CD14-positive monocyte (primary cell): ENCODE data around the gene CSTF2T. TPM values are rescaled to one million over a fixed set of nuclear protein-coding genes. Genes with fewer than 3 reads are reported as not detected.

Experiments used
- DNase-seq, 3 donors: peaks; one replicate each; pipeline ENCODE4 v3.0.0-alpha.2; 2011 to 2022
- H2AFZ ChIP-seq: 2 replicates; pipeline ENCODE4 v1.6.0; 2012; ENCODE audit warnings: mild to moderate bottlenecking, low read depth, low read length, inconsistent platforms; ENCODE audit not compliant: insufficient read depth, poor library complexity, severe bottlenecking
- H3K27ac ChIP-seq, 2 donors: 1 replicate in 1 of 2; 2 replicates in 1 of 2; pipeline ENCODE4 v1.5.1; 2012 to 2013; ENCODE audit warnings: low read length in 2 of 2, control low read depth in 1 of 2, inconsistent platforms in 1 of 2, low read depth in 1 of 2, mild to moderate bottlenecking in 1 of 2
- H3K27me3 ChIP-seq, 2 donors: one replicate each; pipeline versions ENCODE4 v1.6.0 to v1.6.1; 2011 to 2013; ENCODE audit warnings: low read length in 2 of 2; ENCODE audit not compliant: control insufficient read depth in 2 of 2, insufficient read depth in 2 of 2
- H3K36me3 ChIP-seq, 2 donors: replicated peaks in 1 of 2; 1 replicate in 1 of 2; 2 replicates in 1 of 2; pipeline versions ENCODE4 v1.5.1 to v1.6.1; 2012 to 2013; ENCODE audit warnings: low read length in 2 of 2, control low read depth in 1 of 2, inconsistent platforms in 1 of 2, mild to moderate bottlenecking in 1 of 2; ENCODE audit not compliant: insufficient read depth in 2 of 2, control insufficient read depth in 1 of 2
- H3K4me1 ChIP-seq, 2 donors: 1 replicate in 1 of 2; 2 replicates in 1 of 2; pipeline versions ENCODE4 v1.5.1 to v1.6.1; 2012 to 2013; ENCODE audit warnings: low read length in 2 of 2, control low read depth in 1 of 2, inconsistent platforms in 1 of 2, mild to moderate bottlenecking in 1 of 2, moderate library complexity in 1 of 2; ENCODE audit not compliant: insufficient read depth in 2 of 2, control insufficient read depth in 1 of 2
- H3K4me2 ChIP-seq: replicated peaks from 2 replicates; pipeline ENCODE3; 2012; ENCODE audit warnings: low read length, moderate library complexity, mild to moderate bottlenecking; ENCODE audit not compliant: poor library complexity, severe bottlenecking; ENCODE audit errors: extremely low read depth
- H3K4me3 ChIP-seq, 3 experiments: fragments of 200-600 bp in 1 of 3; sonication (generic) in 1 of 3; replicated peaks in 1 of 3; 1 replicate in 2 of 3; 2 replicates in 1 of 3; pipeline ENCODE4 v1.5.1; 2011 to 2013; ENCODE audit warnings: low read length in 3 of 3, mild to moderate bottlenecking in 3 of 3, control low read depth in 2 of 3, low read depth in 2 of 3, inconsistent platforms in 1 of 3, moderate library complexity in 1 of 3
- H3K79me2 ChIP-seq: 2 replicates; pipeline ENCODE4 v1.6.0; 2012; ENCODE audit warnings: mild to moderate bottlenecking, control low read depth, inconsistent platforms, low read length, moderate library complexity; ENCODE audit not compliant: insufficient read depth
- H3K9ac ChIP-seq: 2 replicates; pipeline ENCODE4 v1.6.0; 2017; ENCODE audit warnings: low read length, mild to moderate bottlenecking; ENCODE audit not compliant: insufficient read depth, poor library complexity, severe bottlenecking
- H3K9me3 ChIP-seq, 2 donors: replicated peaks in 1 of 2; 1 replicate in 1 of 2; 2 replicates in 1 of 2; pipeline versions ENCODE4 v1.5.1 to v1.6.1; 2012 to 2013; ENCODE audit warnings: low read length in 2 of 2, control low read depth in 1 of 2; ENCODE audit not compliant: control insufficient read depth in 1 of 2, insufficient read depth in 1 of 2
- H4K20me1 ChIP-seq: 2 replicates; pipeline ENCODE4 v1.6.0; 2012; ENCODE audit warnings: mild to moderate bottlenecking, low read length, control low read depth, moderate library complexity; ENCODE audit not compliant: insufficient read depth
- H3K27ac Mint-ChIP-seq, 7 donors: one replicate each; pipeline ENCODE4 v1.8.0; 2020; ENCODE audit warnings: mild to moderate bottlenecking in 7 of 7, mixed read lengths in 7 of 7, moderate library complexity in 6 of 7, inconsistent platforms in 2 of 7
- H3K27me3 Mint-ChIP-seq, 3 donors: one replicate each; pipeline ENCODE4 v1.8.0; 2021 to 2022; ENCODE audit warnings: low read depth in 3 of 3, mild to moderate bottlenecking in 3 of 3, mixed read lengths in 3 of 3, moderate library complexity in 3 of 3, inconsistent platforms in 1 of 3
- H3K36me3 Mint-ChIP-seq, 2 donors: one replicate each; pipeline ENCODE4 v1.8.0; 2020; ENCODE audit warnings: mixed read lengths in 2 of 2, inconsistent platforms in 1 of 2, mild to moderate bottlenecking in 1 of 2
- H3K4me1 Mint-ChIP-seq: one replicate; pipeline ENCODE4 v1.8.0; 2020; ENCODE audit warnings: mild to moderate bottlenecking, mixed read lengths
- H3K4me3 Mint-ChIP-seq, 2 donors: one replicate each; pipeline ENCODE4 v1.8.0; 2020; ENCODE audit warnings: mild to moderate bottlenecking in 2 of 2, mixed read lengths in 2 of 2, moderate library complexity in 1 of 2
- H3K9me3 Mint-ChIP-seq, 7 donors: one replicate each; pipeline ENCODE4 v1.8.0; 2020 to 2022; ENCODE audit warnings: mixed read lengths in 7 of 7, mild to moderate bottlenecking in 6 of 7, moderate library complexity in 6 of 7, inconsistent platforms in 2 of 7
- CTCF ChIP-seq: fragments of 200-600 bp; IDR thresholded peaks from one replicate; pipeline ENCODE4 v1.8.0; 2022; ENCODE audit warnings: antibody characterized with exemption, mild to moderate bottlenecking
- WGBS: methylation state at CpG from one replicate; pipeline ENCODE4 v1.1.5; 2013; ENCODE audit warnings: missing lambda C conversion rate; ENCODE audit not compliant: insufficient coverage; 5-methylcytosine and 5-hydroxymethylcytosine counted together
- intact Hi-C, 2 donors: fragments of 100-400 bp; cut with micrococcal nuclease; formaldehyde crosslinking; loops; one replicate each; pipeline versions ENCODE4 v1.15.0 to v1.15.1; 2023
- polyA plus RNA-seq, 3 donors: library from polyadenylated mRNA; depleted of rRNA in 1 of 3; unstranded in 2 of 3; stranded (reverse) in 1 of 3; fragments of 300-500 nt in 2 of 3; fragments of >200 nt in 1 of 3; fragmentation: Illumina TruSeq in 2 of 3; gene quantifications; 1 replicate in 2 of 3; 2 replicates in 1 of 3; pipeline ENCODE4 v1.2.3, GENCODE V29; 2012 to 2021

The CSTF2T gene
- polyA plus RNA-seq, 3 donors: 1.7 to 11.0 (median 7.4) TPM

DNA sequence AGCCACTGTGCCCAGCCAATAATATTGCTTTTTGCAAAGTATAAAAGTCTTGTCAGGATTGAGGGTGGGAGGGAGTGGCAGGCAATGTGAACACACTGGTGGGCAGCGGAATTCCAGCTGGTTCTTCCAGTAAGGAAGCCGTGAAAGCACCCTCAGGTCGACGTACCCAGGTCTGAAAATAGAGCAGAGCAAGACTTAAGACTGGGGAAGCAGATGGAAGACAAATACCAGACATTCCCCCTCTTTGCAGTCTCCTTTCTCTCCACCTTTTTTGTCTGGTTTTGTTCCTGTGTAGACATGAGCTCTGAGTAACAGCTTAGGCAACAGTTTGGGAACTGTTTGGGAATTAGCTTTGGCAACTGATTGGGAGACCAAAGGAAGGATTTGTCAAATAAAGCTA is 17.6 kb upstream of the CSTF2T start:
- no peaks in the 10 kb centered on the region for H3K36me3 Mint-ChIP-seq
- H3K27ac Mint-ChIP-seq: no peak overlapping the region
- Histone ChIP-seq H3K9me3 (no peaks in the 10 kb centered on the region), H3K27ac (no peak overlapping the region), H2AFZ (no peak overlapping the region), H3K4me1 (no peaks in the 10 kb centered on the region), H3K79me2 (no peaks in the 10 kb centered on the region), H4K20me1 (no peaks in the 10 kb centered on the region), H3K4me3 (no peak overlapping the region), H3K9ac (no peak overlapping the region), H3K4me2 (no peak overlapping the region), H3K36me3 (no peaks in the 10 kb centered on the region), H3K27me3 (no peaks in the 10 kb centered on the region)
- 100% methylated on average over 1 of the region's 4 CpGs for whole genome bisulfite sequencing
- no peak for DNase-seq
- peaks cover 0 to 5% (median 2%) of the 10 kb centered on the region in 3 donors for H3K27me3 Mint-ChIP-seq
- TF ChIP-seq CTCF: no peak
- intact Hi-C loops: no loop called here
- H3K4me1 Mint-ChIP-seq: no peaks in the 10 kb centered on the region
- peaks cover 0 to 6% (median 1%) of the 10 kb centered on the region in 7 donors for H3K9me3 Mint-ChIP-seq
- no peak overlapping the region for H3K4me3 Mint-ChIP-seq

DNA sequence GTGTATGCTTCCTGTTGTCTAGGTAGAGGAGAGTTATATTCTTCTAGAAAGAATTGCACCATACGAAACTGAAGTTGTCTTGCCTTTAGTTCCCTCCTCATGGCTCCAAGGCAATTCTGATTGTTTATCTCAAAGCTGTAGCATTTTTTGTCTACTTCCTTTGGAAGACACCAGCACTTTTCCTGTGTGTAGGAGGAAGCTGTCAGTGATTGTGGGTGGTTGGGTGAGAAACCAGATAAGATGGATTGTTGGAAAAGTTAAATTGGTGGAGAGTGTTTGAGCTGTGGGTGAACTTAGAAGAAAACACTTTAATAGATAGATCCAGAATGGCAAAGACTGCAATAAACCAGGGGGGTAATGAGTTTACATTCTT is 12.1 kb upstream of the CSTF2T start:
- no CpG with 5 or more reads among the region's 1 CpG for WGBS
- no peak overlapping the region for H3K27ac Mint-ChIP-seq
- TF ChIP-seq CTCF: no peak

More for the DNA sequence above, 12.1 kb upstream of the CSTF2T start:
- Histone ChIP-seq H3K4me2 (no peak overlapping the region), H3K4me1 (no peaks in the 10 kb centered on the region), H2AFZ (no peak overlapping the region), H4K20me1 (no peaks in the 10 kb centered on the region), H3K9me3 (no peaks in the 10 kb centered on the region), H3K4me3 (no peak overlapping the region), H3K27ac (no peak overlapping the region), H3K9ac (no peak overlapping the region), H3K27me3 (no peaks in the 10 kb centered on the region), H3K36me3 (no peaks in the 10 kb centered on the region), H3K79me2 (no peaks in the 10 kb centered on the region)
- no peak overlapping the region for H3K4me3 Mint-ChIP-seq
- no peak for DNase-seq
- no peaks in the 10 kb centered on the region for H3K4me1 Mint-ChIP-seq
- H3K36me3 Mint-ChIP-seq: no peaks in the 10 kb centered on the region
- H3K9me3 Mint-ChIP-seq: peaks cover 0 to 3% (median 0%) of the 10 kb centered on the region in 7 donors
- intact Hi-C loops: no loop called here
- H3K27me3 Mint-ChIP-seq: peaks cover 0 to 5% (median 0%) of the 10 kb centered on the region in 3 donors
